Muscle of arm (tissue), 12 donors: Measurements from ENCODE around the gene LRP4. TPM values are rescaled to one million over a fixed set of nuclear protein-coding genes. Genes with fewer than 3 reads are reported as not detected.
"Not testable (repeated sequence)": the region's sequence is repeated elsewhere in the genome, so short reads cannot be mapped to it uniquely, and the experiment has no call there.

ENCODE experiments used
- DNase-seq: peaks from one replicate; pipeline ENCODE4 v3.0.0-alpha.2; 2013
- polyA plus RNA-seq, 12 donors: library from polyadenylated mRNA; unstranded; fragments of 120-200 nt; gene quantifications; one replicate each; pipeline ENCODE4 v1.2.1, GENCODE V29; 2013; ENCODE audit not compliant: insufficient read length in 12 of 12

The LRP4 gene
- polyA plus RNA-seq, 12 donors, result 20.6 to 54.2 (median 26.6) TPM; not detected in 1

- DNase-seq, result no peak
These were observed 11.7 kb upstream of the LRP4 start for GRCh38 chr11:46930089-46930488.

GRCh38 chr11:46928701-46929100 is 10.4 kb upstream of the LRP4 start:
- DNase-seq, result not testable (repeated sequence)

- DNase-seq, result not testable (repeated sequence)
These were observed 9.6 kb upstream of the LRP4 start for GRCh38 chr11:46927928-46928327.

DNA sequence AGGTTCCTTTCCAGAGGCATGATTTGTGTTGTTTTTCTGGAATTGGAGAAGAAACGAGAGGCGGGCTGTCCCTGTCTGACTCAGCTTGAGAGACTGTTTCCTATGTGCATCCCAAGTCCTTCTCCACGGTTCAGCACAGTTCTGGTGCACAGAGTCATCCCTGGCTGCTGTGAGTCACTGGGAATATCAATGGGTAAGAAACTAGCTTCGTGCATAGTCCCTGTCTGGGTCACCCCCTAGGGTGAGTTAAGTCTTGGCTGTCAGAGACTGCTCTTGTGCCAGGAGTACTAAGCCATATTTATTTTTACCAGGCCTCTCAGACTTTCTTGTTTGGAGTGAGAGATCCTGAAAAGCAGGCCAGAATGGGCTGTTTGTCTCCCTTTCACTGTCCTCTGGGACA is 2.4 kb upstream of the LRP4 start:
- DNase-seq, result no peak

DNA sequence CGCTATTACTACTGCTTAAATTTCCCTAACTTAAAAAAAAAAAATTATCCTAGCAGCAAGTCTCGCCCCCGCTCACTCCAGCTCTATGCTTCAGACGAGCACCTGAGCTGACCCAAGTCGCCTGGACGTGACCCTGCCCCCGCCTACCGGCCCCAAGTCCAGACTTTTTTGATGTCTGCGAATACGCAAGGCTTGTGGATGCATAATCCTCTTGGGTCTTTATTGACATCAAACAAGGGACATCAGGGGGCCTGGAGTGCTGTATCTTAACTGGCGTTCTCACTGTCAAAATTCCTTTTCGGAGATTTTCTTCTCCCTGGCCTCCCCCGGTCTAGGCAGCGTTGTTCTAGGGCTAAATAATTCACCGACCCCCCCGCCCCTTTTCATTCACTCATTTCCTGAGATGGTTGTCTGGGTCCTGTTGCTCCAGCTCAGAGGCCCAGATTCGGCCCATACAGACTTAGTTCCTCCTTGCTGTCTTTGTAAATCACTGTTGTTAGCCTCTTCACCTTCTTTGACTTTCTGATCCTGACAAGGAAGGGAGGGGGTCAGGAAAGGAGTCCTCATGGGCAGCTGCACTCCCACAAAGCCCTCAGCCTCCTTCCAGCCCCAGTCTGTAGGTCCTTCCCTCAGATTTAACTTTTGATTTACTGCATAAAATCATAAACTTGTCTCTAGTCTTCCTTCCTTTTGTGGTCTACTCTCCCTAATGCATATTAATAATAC is 601 bp upstream of the LRP4 start:
- DNase-seq, result no peak

DNA sequence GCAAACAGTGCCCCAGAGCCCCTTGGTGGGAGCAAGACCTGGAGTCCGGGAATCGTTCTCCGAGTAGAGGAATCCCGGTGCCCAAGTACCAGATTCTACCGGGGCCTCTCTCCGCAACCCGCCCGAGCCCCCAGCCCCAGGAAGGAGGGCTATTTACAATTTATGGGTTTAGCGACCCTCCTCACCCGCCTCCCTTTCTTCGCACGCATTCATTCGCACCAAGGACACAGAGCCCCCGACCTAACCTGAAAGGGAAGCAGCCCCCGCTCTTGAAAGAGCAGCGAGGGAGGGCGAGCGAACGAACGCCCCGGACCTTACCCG is 628 bp downstream of the LRP4 start:
- no peak for DNase-seq

GRCh38 chr11:46917109-46917761 is 1.1 kb downstream of the LRP4 start:
- DNase-seq, result no peak

DNA sequence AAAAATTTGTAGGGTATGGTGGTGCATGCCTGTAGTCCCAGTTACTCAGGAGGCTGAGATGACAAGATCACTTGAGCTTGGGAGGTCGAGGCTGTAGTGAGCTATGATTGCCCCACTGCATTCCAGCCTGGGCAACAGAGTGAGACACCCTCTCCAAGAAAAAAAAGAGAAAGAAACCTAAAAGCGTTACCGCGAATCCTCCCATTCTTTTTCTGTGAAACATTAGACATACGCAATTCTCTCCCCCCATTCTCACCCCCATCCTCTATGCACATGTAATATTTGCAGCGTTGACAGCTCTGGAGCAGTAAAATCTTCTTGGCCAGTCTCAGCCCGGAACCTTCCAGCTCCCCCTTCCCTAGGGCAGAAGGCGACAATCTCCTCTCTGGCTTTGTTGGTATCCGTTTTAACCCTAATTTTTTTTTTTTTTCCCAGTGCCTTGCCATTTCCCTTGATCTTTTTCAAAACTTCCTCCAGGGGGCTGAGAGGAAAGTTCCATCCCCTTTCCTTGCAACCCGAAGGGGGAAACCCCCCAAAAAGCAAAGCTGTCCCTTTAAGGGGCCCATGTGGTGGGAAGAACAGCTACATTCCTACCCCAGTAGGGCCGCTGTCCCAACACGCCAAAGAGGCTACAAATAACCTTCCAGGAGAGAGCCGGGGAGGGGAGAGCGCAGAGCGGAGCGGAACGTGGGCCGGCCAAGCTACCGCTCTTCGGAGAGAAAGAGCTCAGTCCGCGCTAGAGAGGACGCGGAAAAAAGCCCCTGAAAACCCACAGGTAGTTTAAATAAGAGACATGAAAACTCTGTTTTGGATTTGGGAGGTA is 1.9 kb downstream of the LRP4 start:
- peak; percentile 76 for DNase-seq

DNA sequence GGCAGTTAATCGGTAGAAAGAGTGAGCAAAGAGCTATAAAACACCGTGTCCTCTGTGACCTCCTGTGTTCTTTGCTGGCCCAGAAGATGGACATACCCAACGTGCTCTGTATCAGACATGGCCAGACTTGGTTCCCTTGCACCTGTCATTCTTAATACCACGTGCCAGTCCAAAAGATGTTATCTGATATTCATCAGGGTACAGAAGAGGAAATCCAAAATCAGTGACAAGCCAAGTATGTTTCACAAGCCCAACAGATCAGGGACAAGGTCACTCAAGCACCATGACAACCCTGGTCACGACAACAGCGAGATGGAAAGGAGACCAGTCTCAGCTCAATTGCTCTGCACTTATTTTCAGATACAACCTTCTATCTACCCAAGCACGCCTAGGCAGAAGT is 3.4 kb downstream of the LRP4 start:
- no peak for DNase-seq

DNA sequence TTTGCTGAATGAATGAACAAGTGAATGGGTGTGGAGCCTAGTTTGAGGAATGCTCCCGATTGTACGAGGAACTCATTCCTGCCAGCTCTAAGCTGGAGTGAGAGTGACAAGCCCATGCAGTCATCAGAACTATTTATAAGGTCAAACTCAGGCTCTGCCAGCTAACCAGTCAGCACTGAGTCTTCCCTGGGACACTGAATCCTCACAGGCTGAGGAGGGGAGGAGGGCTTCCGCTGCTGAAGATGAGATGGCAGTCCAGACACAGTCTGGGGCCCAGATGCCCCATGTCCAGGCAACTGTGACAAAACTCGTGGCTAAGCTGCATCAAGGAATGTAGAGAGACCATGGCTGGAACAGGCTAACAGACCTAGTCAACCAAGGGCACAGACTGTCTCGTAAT is 4.0 kb downstream of the LRP4 start:
- DNase-seq, result no peak

GRCh38 chr11:46913484-46913883 is 4.9 kb downstream of the LRP4 start:
- no peak for DNase-seq

- no peak for DNase-seq
These were observed 5.7 kb downstream of the LRP4 start for GRCh38 chr11:46912526-46913150.

DNA sequence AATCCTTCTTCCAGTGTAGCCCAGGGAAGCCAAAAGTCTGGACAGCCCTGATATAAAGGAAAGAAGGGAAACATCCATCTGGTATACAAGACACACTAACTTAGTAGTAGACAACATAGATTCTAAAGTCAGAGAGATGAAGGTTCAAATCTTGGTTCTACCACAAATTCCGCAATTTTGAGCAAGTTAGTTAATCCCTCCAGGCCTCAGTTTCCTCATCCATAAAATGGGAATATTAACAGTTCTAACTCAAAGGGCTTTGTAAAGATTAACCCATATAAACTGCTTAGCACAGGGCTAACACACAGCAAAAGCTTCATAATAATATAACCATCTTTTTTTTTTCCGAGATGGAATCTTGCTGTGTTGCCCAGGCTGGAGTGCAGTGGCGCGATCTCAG is 10.7 kb downstream of the LRP4 start:
- DNase-seq, result no peak

GRCh38 chr11:46906609-46907041 is 11.7 kb downstream of the LRP4 start:
- no peak for DNase-seq

DNA sequence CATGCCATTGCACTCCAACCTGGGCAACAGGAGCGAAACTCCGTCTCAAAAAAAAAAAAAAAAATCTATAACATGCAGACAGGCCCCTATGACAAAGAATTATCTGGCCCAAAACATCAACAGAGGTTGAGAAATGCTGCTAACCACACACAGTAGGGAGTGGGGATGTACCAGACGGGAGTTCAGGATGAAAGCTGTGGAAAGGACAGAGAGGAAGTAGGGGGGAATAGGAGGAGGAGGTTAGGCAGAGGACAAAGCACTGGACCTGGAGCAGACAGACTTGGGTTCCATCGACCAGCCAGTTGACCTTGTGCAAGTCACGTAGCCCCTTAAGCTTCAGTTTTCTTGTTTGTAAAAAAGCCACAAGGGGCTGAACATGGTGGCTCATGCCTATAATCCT is 12.5 kb downstream of the LRP4 start:
- no peak for DNase-seq

- no peak for DNase-seq
These were observed 14.5 kb downstream of the LRP4 start for GRCh38 chr11:46903846-46904245.

GRCh38 chr11:46902694-46903093 is 15.7 kb downstream of the LRP4 start:
- DNase-seq, result no peak

- no peak for DNase-seq
These were observed 17.2 kb downstream of the LRP4 start for GRCh38 chr11:46901156-46901555.

DNA sequence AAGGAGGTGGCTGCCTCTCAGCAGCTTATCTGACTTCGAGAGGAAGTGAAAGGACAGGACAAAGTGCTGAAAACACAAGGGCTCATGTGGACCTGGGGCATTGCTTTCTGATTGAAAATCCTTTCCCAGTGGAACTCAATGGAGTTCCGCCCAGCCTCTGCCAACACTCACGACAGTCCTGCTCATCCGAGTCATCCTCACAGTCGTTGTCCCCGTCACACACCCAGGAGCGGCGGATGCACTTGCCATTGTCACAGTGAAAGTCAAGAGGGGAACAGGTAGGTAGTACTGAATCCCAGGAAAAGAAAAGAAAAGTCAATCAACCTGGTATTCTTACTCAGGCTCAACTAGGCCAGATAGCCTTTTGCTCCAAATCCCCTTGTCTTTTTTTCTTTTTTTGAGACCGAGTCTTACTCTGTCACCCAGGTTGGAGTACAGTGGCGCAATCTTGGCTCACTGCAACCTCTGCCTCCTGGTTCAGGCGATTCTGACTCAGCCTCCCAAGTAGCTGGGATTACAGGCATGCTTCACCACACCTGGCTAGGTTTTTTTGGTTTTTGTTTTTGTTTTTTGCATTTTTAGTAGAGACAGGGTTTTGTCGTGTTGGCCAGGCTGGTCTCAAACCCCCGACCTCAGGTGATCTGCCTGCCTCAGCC is 18.1 kb downstream of the LRP4 start:
- DNase-seq, result no peak

- no peak for DNase-seq
These were observed 18.8 kb downstream of the LRP4 start for GRCh38 chr11:46899501-46900025.

- DNase-seq, result no peak
These were observed 19.8 kb downstream of the LRP4 start for GRCh38 chr11:46898396-46899095.
